DMS153 (cell line): Measurements from ENCODE around the gene COPS4.

Source experiments
- DNase-seq: peaks from one replicate; lab custom pipeline; 2025; lab: John Stamatoyannopoulos, UW

The COPS4 gene

GRCh38 chr4:83124111-83124780, 89.3 kb downstream of the COPS4 start:
- DNase-seq, result no peak
